GM12891 (cell line): Measurements from ENCODE around the gene ZNF148.
"Not testable (repeated sequence)": the region's sequence is repeated elsewhere in the genome, so short reads cannot be mapped to it uniquely, and the experiment has no call there.

Experiments used
- DNase-seq: peaks from one replicate; pipeline ENCODE4 v3.0.0; 2011; ENCODE audit warnings: low spot score; ENCODE audit not compliant: insufficient read length
- FAIRE-seq: peaks from 2 replicates; lab custom pipeline; 2011; peaks lifted over from hg19 to GRCh38; lab: Jason Lieb, UNC
- PAX5 ChIP-seq: IDR thresholded peaks from 2 replicates; pipeline ENCODE4 v1.6.1; 2011; ENCODE audit warnings: low read length, moderate library complexity, mild to moderate bottlenecking; ENCODE audit not compliant: insufficient read depth, severe bottlenecking
- POLR2A ChIP-seq: IDR thresholded peaks from 2 replicates; pipeline ENCODE4 v1.6.1; 2011; ENCODE audit warnings: low read depth, low read length, control low read depth
- POLR2AphosphoS5 ChIP-seq: IDR thresholded peaks from 2 replicates; pipeline ENCODE4 v1.6.1; 2011; ENCODE audit warnings: low read depth, low read length, control low read depth
- POU2F2 ChIP-seq: IDR thresholded peaks from 2 replicates; pipeline ENCODE4 v1.6.1; 2011; ENCODE audit warnings: low read depth, mild to moderate bottlenecking, control low read depth, low read length, moderate library complexity
- SPI1 ChIP-seq: IDR thresholded peaks from 2 replicates; pipeline ENCODE4 v1.6.1; 2011; ENCODE audit warnings: low read depth, low read length, control low read depth
- TAF1 ChIP-seq: IDR thresholded peaks from 2 replicates; pipeline ENCODE4 v1.6.1; 2011; ENCODE audit warnings: low read depth, low read length, control low read depth

Gene ZNF148

DNA sequence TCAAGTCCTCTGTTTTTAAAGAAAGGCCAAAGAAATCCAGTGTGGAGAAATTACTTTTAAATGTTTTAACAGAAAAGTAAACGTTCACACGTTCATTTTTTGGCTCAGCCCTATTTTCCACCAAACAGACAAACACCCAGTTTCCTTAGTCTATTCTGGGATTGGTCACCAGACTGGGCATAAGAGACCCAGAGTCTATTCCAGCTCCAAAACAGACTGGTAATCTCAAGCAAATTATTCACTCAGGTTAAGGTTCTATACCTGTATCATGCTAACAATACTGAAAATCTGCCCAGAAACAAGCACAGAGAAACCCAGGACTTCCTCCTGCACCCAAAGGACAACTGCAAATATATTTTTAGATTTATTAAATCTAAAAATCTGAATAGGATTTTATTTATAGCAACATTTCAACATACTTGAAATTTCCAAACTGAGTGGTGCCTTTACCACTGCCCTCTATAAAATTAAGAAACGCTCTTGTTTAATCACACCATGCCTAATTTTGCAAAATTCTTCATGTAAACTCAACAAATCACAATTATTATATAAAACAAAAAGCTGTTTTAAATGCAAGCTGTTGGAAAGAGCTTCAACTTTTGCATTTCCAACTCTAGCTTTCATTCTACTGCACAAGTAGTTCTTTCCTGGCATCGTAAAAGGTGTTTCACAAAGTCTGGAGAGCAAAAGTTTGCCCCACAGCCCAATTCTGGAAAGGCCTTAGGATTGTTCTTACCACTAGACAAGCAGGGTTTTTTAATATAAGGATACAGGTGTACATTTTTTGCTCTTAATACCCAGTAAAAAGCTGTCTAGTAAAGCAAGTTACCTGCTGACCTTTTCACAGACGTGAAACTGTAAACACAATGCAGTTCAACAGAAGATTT lies 18.7 kb downstream of the ZNF148 start:
- TF ChIP-seq SPI1: peak; percentile 8; the same call in 1 of the 2 replicates
- no peak for TF ChIP-seq PAX5
- DNase-seq (no peak), FAIRE-seq (peak; percentile 23)

DNA sequence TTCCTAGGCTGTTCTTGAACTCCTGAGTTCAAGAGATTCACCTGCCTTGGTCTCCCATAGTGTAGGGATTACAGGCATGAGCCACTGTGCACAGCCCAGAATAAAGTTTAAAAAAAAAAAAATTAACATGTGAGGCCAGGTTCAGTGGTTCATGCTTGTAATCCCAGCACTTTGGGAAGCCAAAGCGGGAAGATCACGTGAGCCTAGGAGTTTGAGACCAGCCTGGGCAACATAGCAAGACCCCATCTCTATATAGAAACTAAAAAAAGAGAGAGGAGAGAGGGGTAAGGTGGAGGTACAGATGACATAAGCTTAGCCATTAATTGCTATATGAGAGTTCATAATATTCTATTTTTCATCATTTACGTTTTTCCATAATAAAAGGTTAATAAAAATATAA lies 21.5 kb downstream of the ZNF148 start:
- no peak for TF ChIP-seq POLR2AphosphoS5
- TF ChIP-seq PAX5: no peak
- no peak for TF ChIP-seq POU2F2
- TF ChIP-seq TAF1: no peak
- no peak for TF ChIP-seq POLR2A
- TF ChIP-seq SPI1: no peak
- FAIRE-seq (no peak), DNase-seq (no peak)

DNA sequence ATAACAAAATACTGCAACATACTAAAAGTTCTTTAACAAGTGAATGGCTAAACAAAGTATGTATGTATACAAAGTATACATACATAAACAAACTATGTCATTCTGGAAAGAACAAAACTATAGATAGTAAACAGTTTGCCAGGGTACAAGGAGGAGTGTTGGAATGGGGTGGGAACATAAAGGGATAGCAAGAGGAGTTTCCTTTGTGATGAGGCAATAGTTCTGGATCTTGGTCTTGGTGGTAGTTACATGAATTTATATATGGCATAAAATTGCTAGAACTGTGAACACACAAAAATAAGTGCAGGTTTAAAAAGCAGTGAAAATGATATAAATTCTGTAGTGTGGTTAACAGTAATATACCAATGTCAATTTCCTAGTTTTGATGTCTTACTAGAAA lies 22.0 kb downstream of the ZNF148 start:
- TF ChIP-seq POLR2AphosphoS5: no peak
- no peak for TF ChIP-seq POLR2A
- no peak for TF ChIP-seq POU2F2
- TF ChIP-seq SPI1: no peak
- TF ChIP-seq PAX5: no peak
- no peak for TF ChIP-seq TAF1
- DNase-seq: no peak
- FAIRE-seq: no peak

DNA sequence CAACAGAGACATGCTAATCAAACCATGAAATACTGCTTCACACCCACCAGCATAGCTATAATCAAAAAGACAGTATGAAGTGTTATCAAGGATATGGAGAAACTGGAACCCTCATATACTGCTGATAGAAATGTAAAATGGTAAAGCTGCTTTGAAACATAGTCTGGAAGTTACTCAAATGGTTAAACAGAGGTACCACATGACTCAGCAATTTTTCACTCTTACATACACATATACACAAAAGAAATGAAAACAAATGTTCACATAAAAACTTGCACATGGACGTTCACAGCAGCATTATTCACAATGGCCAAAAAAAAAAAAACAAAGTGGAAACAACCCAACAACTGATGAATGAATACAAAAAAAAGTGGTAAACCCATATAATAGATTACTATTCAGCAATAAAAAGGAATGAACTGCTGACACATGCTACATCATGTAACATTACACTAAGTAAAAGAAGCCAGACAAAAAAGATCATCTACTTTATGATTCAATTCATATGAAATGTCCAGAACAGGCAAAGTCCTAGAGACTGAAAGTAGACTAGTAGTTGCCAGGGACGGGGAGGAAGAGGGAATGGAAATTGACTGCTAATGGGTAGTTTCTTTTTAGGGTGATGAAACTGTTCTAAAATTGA lies 23.2 kb downstream of the ZNF148 start:
- FAIRE-seq (peak; percentile 91), DNase-seq (no peak)
- TF ChIP-seq SPI1: peak; percentile 23; the same call in 1 of the 2 replicates
- no peak for TF ChIP-seq POLR2AphosphoS5
- TF ChIP-seq POLR2A: no peak
- no peak for TF ChIP-seq TAF1

DNA sequence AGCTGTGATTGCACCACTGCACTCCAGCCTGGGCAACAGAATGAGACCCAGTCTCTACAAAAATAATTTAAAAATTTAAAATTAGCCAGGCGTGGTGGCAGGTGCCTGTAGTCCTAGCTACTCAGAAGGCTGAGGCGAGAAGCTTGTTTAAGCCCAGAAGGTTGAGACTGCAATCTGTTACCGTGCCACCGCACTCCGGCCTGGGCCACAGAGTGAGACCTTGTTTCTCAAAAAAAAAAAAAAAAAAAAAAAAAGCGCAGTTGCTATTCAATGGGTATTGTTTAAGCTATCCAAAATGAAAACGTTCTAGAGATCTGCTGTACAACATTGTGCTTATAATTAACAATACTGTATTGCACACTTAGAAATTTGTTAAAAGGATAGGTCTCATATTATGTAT lies 24.0 kb downstream of the ZNF148 start:
- TF ChIP-seq PAX5: no peak
- no peak for TF ChIP-seq TAF1
- TF ChIP-seq SPI1: no peak
- no peak for TF ChIP-seq POLR2AphosphoS5
- no peak for TF ChIP-seq POLR2A
- DNase-seq (no peak), FAIRE-seq (peak; percentile 13)

DNA sequence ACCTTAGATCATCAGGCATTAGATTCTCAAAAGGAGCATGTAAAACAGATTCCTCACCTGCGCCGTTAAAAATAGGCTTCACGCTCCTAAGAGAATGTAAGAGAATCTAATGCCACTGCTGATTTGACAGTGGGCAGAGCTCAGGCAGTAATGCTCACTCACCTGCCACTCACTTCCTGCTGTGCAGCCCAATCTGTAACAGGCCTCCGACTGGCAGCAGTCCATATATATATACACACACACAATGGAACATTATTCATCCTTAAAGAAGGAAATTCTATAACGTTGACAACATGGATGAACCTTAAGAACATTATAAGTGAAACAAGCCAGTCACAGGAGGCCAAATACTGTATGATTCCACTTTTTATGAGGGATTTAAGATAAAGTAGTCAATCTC lies 24.5 kb downstream of the ZNF148 start:
- FAIRE-seq: peak; percentile 88
- DNase-seq: no peak
- TF ChIP-seq POLR2A (no peak), POLR2AphosphoS5 (no peak), TAF1 (no peak), POU2F2 (no peak), PAX5 (no peak), SPI1 (no peak)

DNA sequence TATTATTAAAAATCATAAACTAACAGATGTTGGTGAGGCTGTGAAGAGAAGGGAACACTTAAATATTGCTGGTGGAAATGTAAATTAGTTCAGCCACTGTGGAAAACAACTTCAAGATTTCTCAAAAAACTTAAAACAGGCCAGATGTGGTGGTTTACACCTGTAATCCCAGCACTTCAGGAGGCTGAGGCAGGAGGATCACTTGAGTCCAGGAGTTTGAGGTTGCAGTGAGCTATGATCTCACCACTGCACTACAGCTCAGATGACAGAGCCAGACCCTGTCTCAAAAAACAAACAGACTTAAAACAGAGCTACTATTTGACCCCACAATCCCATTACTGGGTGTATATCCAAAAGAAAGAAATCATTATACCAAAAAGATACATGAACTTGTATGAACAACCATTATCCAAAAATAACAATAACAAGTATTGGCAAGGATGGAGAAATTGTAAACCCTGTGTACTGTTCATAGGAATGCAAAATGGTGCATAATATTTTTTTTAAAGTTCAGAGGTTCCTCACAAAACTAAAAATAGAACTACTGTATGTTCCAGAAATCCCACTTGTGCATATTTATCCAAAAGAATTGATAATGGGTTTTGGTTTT lies 25.5 kb downstream of the ZNF148 start:
- FAIRE-seq (peak; percentile 33), DNase-seq (no peak)
- TF ChIP-seq SPI1: no peak
- TF ChIP-seq TAF1: no peak
- TF ChIP-seq POLR2AphosphoS5: no peak
- TF ChIP-seq PAX5: no peak
- TF ChIP-seq POU2F2: no peak
- no peak for TF ChIP-seq POLR2A

DNA sequence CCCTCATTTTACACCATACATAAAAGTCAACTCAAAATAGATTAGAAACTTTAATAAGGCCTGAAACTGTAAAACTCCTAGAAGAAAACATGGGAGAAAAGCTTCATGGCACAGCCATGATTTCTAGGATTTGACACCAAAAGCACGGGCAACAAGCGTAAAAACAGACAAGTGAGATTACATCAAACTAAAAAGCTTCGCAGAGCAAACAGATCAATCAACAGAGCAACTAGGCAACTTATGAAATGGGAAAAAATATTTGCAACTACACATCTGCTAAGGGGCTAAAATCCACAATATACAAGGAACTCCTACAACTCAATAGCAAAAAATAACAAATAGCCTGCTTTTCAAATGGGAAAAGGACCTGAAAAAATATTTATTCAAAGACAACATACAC lies 26.1 kb downstream of the ZNF148 start:
- FAIRE-seq: no peak
- no peak for TF ChIP-seq POU2F2
- TF ChIP-seq POLR2AphosphoS5: no peak
- TF ChIP-seq PAX5: no peak
- TF ChIP-seq POLR2A: no peak
- TF ChIP-seq SPI1: no peak
- no peak for TF ChIP-seq TAF1
- no peak for DNase-seq

DNA sequence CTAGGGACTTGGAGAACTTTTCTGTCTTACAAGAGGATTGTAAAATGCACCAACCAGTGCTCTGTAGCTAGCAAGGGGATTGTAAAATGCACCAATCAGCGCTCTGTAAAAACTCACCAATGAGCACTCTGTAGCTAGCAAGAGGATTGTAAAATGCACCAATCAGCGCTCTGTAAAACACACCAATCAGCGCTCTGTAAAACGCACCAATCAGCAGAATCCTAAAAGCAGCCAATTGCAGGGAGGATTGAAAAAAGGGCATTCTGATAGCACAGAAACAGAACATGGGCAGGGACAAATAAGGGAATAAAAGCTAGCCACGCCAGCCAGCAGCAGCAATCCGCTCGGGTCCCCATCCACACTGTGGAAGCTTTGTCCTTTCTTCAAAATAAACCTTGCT lies 31.8 kb downstream of the ZNF148 start:
- not testable (repeated sequence) for FAIRE-seq

DNA sequence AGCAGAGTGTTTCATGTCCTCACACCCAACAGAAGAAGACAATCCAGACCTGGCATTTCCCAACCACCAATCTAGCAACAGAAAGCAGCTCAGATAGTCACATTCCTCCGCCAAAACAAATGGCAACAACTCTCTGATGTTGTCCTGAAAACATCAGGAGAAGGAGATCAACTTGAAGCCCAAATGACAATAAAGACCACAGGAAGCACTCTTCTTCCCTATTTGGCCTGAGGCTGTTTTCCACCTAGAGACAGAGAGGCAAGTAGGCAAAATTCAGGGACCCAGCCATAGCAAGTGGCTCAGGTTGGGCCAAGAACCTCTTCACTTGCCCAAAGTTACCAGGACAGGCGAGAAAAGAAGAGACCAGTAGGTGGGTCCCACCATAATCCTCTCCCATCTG lies 35.0 kb downstream of the ZNF148 start:
- no peak for DNase-seq
- no peak for TF ChIP-seq POU2F2
- no peak for TF ChIP-seq TAF1
- no peak for TF ChIP-seq POLR2AphosphoS5
- no peak for TF ChIP-seq PAX5
- TF ChIP-seq POLR2A: no peak
- TF ChIP-seq SPI1: no peak
- no peak for FAIRE-seq

More for the DNA sequence above, 31.8 kb downstream of the ZNF148 start:
- DNase-seq: not testable (repeated sequence)
